IMR-90 (cell line): ENCODE results near the gene OR11L1. TPM values are rescaled to one million over a fixed set of nuclear protein-coding genes. Genes with fewer than 3 reads are reported as not detected.

Experiments used
- ATAC-seq: fragments of 200-7000 bp; cut with Tn5 transposase; 2 replicates; pipeline ENCODE4 v1.9.1; 2020; ENCODE audit warnings: low read depth, mild to moderate bottlenecking, moderate library complexity
- BruUV-seq: library from RNA; stranded (reverse); fragments of 400-500 nt; replicated peaks from 2 replicates; lab custom pipeline; 2021; lab: Mats Ljungman, UMichigan
- CTCF ChIA-PET: fragments of 300-600 bp; formaldehyde crosslinking; extraction: SDS; loops from one replicate; lab custom pipeline; 2021; ENCODE audit warnings: antibody characterized with exemption; lab: Yijun Ruan, JAX
- POLR2A ChIA-PET: fragments of 300-600 bp; sonication (Branson Sonifier 250); formaldehyde crosslinking; loops from one replicate; lab custom pipeline; 2022; ENCODE audit warnings: antibody characterized with exemption; ENCODE audit not compliant: unreplicated experiment; lab: Charles Lee
- DNase-seq: peaks from one replicate; pipeline ENCODE4 v3.0.0; 2013
- H2AFZ ChIP-seq: replicated peaks from 2 replicates; pipeline ENCODE3; 2013; ENCODE audit warnings: low read length, mild to moderate bottlenecking; ENCODE audit not compliant: poor library complexity
- H2AK5ac ChIP-seq: 2 replicates; pipeline ENCODE4 v1.6.1; 2013; ENCODE audit warnings: low read depth, low read length, inconsistent platforms
- H2AK9ac ChIP-seq: replicated peaks from 2 replicates; pipeline ENCODE3; 2013; ENCODE audit warnings: mild to moderate bottlenecking, low read depth, low read length, moderate library complexity; ENCODE audit not compliant: poor library complexity
- H2BK120ac ChIP-seq: 2 replicates; pipeline ENCODE4 v1.6.1; 2013; ENCODE audit warnings: low read depth, low read length, inconsistent platforms
- H2BK15ac ChIP-seq: 3 replicates; pipeline ENCODE4 v1.6.1; 2013; ENCODE audit warnings: low read depth, low read length, inconsistent platforms
- H2BK20ac ChIP-seq: 2 replicates; pipeline ENCODE4 v1.6.1; 2013; ENCODE audit warnings: low read depth, mild to moderate bottlenecking, inconsistent platforms, low read length, moderate library complexity
- H2BK5ac ChIP-seq: 2 replicates; pipeline ENCODE4 v1.6.1; 2013; ENCODE audit warnings: mild to moderate bottlenecking, low read depth, low read length, inconsistent platforms; ENCODE audit not compliant: poor library complexity, severe bottlenecking
- H3K14ac ChIP-seq: replicated peaks from 2 replicates; pipeline ENCODE4 v1.6.1; 2013; ENCODE audit warnings: low read depth, low read length, inconsistent platforms
- H3K18ac ChIP-seq: 2 replicates; pipeline ENCODE4 v1.6.1; 2013; ENCODE audit warnings: low read depth, low read length, control low read depth
- H3K23ac ChIP-seq: 2 replicates; pipeline ENCODE4 v1.6.1; 2013; ENCODE audit warnings: low read depth, low read length, inconsistent platforms
- H3K27ac ChIP-seq: 2 replicates; pipeline ENCODE4 v1.5.1; 2013; ENCODE audit warnings: mild to moderate bottlenecking, control low read depth, low read length; ENCODE audit not compliant: insufficient read depth
- H3K27me3 ChIP-seq: 2 replicates; pipeline ENCODE4 v1.6.1; 2013; ENCODE audit warnings: low read length; ENCODE audit not compliant: control insufficient read depth, insufficient read depth
- H3K36me3 ChIP-seq: 2 replicates; pipeline ENCODE4 v1.6.1; 2013; ENCODE audit warnings: low read length, mixed read lengths; ENCODE audit not compliant: control insufficient read depth, insufficient read depth
- H3K4ac ChIP-seq: 2 replicates; pipeline ENCODE4 v1.6.1; 2013; ENCODE audit warnings: low read depth, low read length, inconsistent platforms
- H3K4me1 ChIP-seq: 2 replicates; pipeline ENCODE4 v1.6.1; 2013; ENCODE audit warnings: low read length, mixed read lengths; ENCODE audit not compliant: control insufficient read depth, insufficient read depth
- H3K4me2 ChIP-seq: 2 replicates; pipeline ENCODE4 v1.6.1; 2013; ENCODE audit warnings: low read depth, mild to moderate bottlenecking, control low read depth, low read length, moderate library complexity
- H3K4me3 ChIP-seq: 2 replicates; pipeline ENCODE4 v1.5.1; 2013; ENCODE audit warnings: low read depth, mild to moderate bottlenecking, control low read depth, low read length, moderate library complexity; ENCODE audit not compliant: insufficient read depth
- H3K56ac ChIP-seq: 2 replicates; pipeline ENCODE4 v1.6.1; 2013; ENCODE audit warnings: low read length, inconsistent platforms; ENCODE audit not compliant: insufficient read depth; ENCODE audit errors: extremely low read depth
- H3K79me1 ChIP-seq, 2 experiments: 2 replicates each; pipeline ENCODE4 v1.6.1; 2013; ENCODE audit warnings: low read length in 2 of 2, inconsistent platforms in 1 of 2, low read depth in 1 of 2
- H3K9ac ChIP-seq: 2 replicates; pipeline ENCODE4 v1.6.1; 2013; ENCODE audit warnings: low read depth, low read length, control low read depth
- H3K9me1 ChIP-seq: 2 replicates; pipeline ENCODE4 v1.6.1; 2013; ENCODE audit warnings: low read length, inconsistent platforms; ENCODE audit not compliant: insufficient read depth
- H3K9me3 ChIP-seq: 2 replicates; pipeline ENCODE4 v1.6.1; 2013; ENCODE audit warnings: low read length; ENCODE audit not compliant: control insufficient read depth, insufficient read depth
- H4K20me1 ChIP-seq: 2 replicates; pipeline ENCODE4 v1.6.1; 2013; ENCODE audit warnings: low read length, inconsistent platforms; ENCODE audit not compliant: insufficient read depth
- H4K5ac ChIP-seq: 2 replicates; pipeline ENCODE4 v1.6.1; 2013; ENCODE audit warnings: mild to moderate bottlenecking, low read depth, low read length, control low read depth
- H4K8ac ChIP-seq, 2 experiments: 2 replicates each; pipeline ENCODE4 v1.6.1; 2013; ENCODE audit warnings: low read depth in 2 of 2, low read length in 2 of 2, control low read depth in 1 of 2, inconsistent platforms in 1 of 2
- H4K91ac ChIP-seq: 2 replicates; pipeline ENCODE4 v1.6.1; 2013; ENCODE audit warnings: low read depth, low read length, inconsistent platforms; ENCODE audit not compliant: insufficient read depth
- BHLHE40 ChIP-seq: fragments of 150-350 bp; IDR thresholded peaks from 2 replicates; pipeline ENCODE4 v1.6.1; 2016; ENCODE audit warnings: mild to moderate bottlenecking, low read depth, low read length
- CEBPB ChIP-seq: IDR thresholded peaks from 2 replicates; pipeline ENCODE4 v1.6.1; 2012; ENCODE audit warnings: low read depth, low read length, improper control_type of control experiment
- CTCF ChIP-seq: conservative IDR thresholded peaks from 2 replicates; pipeline ENCODE4 v1.5.1; 2012; ENCODE audit warnings: mild to moderate bottlenecking, low read depth, low read length, improper control_type of control experiment
- ELK1 ChIP-seq: fragments of 150-350 bp; IDR thresholded peaks from 2 replicates; pipeline ENCODE4 v1.6.1; 2016; ENCODE audit warnings: low read depth, mild to moderate bottlenecking, low read length, moderate library complexity, borderline replicate concordance
- FOS ChIP-seq: fragments of 150-350 bp; IDR thresholded peaks from 2 replicates; pipeline ENCODE4 v1.6.1; 2016; ENCODE audit warnings: low read depth, low read length
- MAFK ChIP-seq: IDR thresholded peaks from 2 replicates; pipeline ENCODE4 v1.6.1; 2012; ENCODE audit warnings: low read depth, low read length, improper control_type of control experiment
- MXI1 ChIP-seq: IDR thresholded peaks from 2 replicates; pipeline ENCODE4 v1.6.1; 2012; ENCODE audit warnings: low read depth, mild to moderate bottlenecking, low read length, moderate library complexity, borderline replicate concordance
- NFE2L2 ChIP-seq: fragments of 150-350 bp; IDR thresholded peaks from 2 replicates; pipeline ENCODE4 v1.6.1; 2016; ENCODE audit warnings: low read depth, mild to moderate bottlenecking, low read length
- POLR2A ChIP-seq: IDR thresholded peaks from 2 replicates; pipeline ENCODE4 v1.6.1; 2012; ENCODE audit warnings: mild to moderate bottlenecking, low read depth, low read length
- RAD21 ChIP-seq: IDR thresholded peaks from 2 replicates; pipeline ENCODE4 v1.6.1; 2012; ENCODE audit warnings: low read length, improper control_type of control experiment
- RCOR1 ChIP-seq: IDR thresholded peaks from 2 replicates; pipeline ENCODE4 v1.6.1; 2012; ENCODE audit warnings: mild to moderate bottlenecking, low read length, improper control_type of control experiment; ENCODE audit not compliant: insufficient replicate concordance
- RFX5 ChIP-seq: IDR thresholded peaks from 2 replicates; pipeline ENCODE4 v1.8.0; 2012; ENCODE audit warnings: low read depth, mild to moderate bottlenecking, low read length, moderate library complexity
- SMC3 ChIP-seq: fragments of 150-350 bp; IDR thresholded peaks from 2 replicates; pipeline ENCODE4 v1.6.1; 2016; ENCODE audit warnings: low read depth, mild to moderate bottlenecking, antibody characterized with exemption, low read length, moderate library complexity
- WGBS, 2 experiments: methylation state at CpG; one replicate each; pipeline versions ENCODE4 v1.1.5 to v1.1.7; 2013; ENCODE audit warnings: missing lambda C conversion rate in 2 of 2; ENCODE audit not compliant: insufficient read length in 1 of 2; ENCODE audit errors: extremely low coverage in 2 of 2; 5-methylcytosine and 5-hydroxymethylcytosine counted together
- dilution Hi-C: fragments of 300-500 bp; cut with HindIII; formaldehyde crosslinking; loops from one replicate; pipeline ENCODE4 v1.14.3; 2018; ENCODE audit warnings: low sequenced_read_pairs; ENCODE audit not compliant: unreplicated experiment
- in situ Hi-C: fragments of 300-500 bp; cut with MboI; formaldehyde crosslinking; loops from 3 replicates; pipeline ENCODE4 v1.14.3; 2019; ENCODE audit warnings: low sequenced_read_pairs, inconsistent platforms, mixed read lengths
- intact Hi-C: fragments of 100-400 bp; cut with micrococcal nuclease; formaldehyde crosslinking; loops from 2 replicates; pipeline ENCODE4 v1.10.0; 2022
- polyA plus RNA-seq, 3 experiments: library from polyadenylated mRNA; depleted of rRNA; stranded (reverse); fragments of >200 nt; gene quantifications; 2 replicates each; pipeline ENCODE4 v1.2.3, GENCODE V29; 2012; ENCODE audit warnings: low replicate concordance in 1 of 3
- total RNA-seq: library from RNA; depleted of rRNA; stranded (reverse); fragments of >200 nt; gene quantifications from 2 replicates; pipeline ENCODE4 v1.2.3, GENCODE V29; 2012

The OR11L1 gene
- total and polyA plus RNA-seq, 2 of the 4 experiments (the other 2 are of a cell fraction) = not detected

- in situ Hi-C loops = no loop called here
- BruUV-seq = no TSS peak
Observed at GRCh38 chr1:247824023-247824422, 17.7 kb downstream of the OR11L1 start, which contains the start of gene OR14A16. OR14A16 (minus strand) TSS chr1:247824119; CDS start chr1:247815729, 8,390 bp downstream.

More at GRCh38 chr1:247824023-247824422, 17.7 kb downstream of the OR11L1 start, which contains the start of gene OR14A16:
- ChIA-PET POLR2A (no interaction called here), CTCF (interaction anchor here (1.2 kb wide), 1 partner anchor 17 kb away, joined by 3 read pairs; no protein-coding TSS in a partner anchor)
- no peak within 1 kb of the TSS for H4K91ac ChIP-seq
- intact Hi-C loops (no loop called here), dilution Hi-C loops (no loop called here)
- H4K20me1 ChIP-seq = no peaks in the 10 kb centered on the region
- WGBS, 2 experiments = 40% methylated on average over 1 of the region's 6 CpGs; no CpG with 5 or more reads in 1 of the 2 experiments
- H3K27me3 ChIP-seq = no peaks in the 10 kb centered on the region
- no peak for TF ChIP-seq MXI1
- no peak for TF ChIP-seq FOS
- no peak for TF ChIP-seq CTCF
- TF ChIP-seq BHLHE40 = no peak
- TF ChIP-seq NFE2L2 = no peak
- no peak for TF ChIP-seq RAD21
- TF ChIP-seq POLR2A = no peak
- no peak for TF ChIP-seq ELK1
- no peak for TF ChIP-seq RCOR1
- TF ChIP-seq MAFK = no peak
- no peak for TF ChIP-seq RFX5
- TF ChIP-seq CEBPB = no peak
- no peak for TF ChIP-seq SMC3
- no peak within 1 kb of the TSS for H3K18ac ChIP-seq
- H3K9me1 ChIP-seq = no peaks in the 10 kb centered on the region
- no peak within 1 kb of the TSS for H3K4ac ChIP-seq
- H3K9ac ChIP-seq = no peak within 1 kb of the TSS
- H3K27ac ChIP-seq = no peak within 1 kb of the TSS
- no peak within 1 kb of the TSS for H2AK9ac ChIP-seq
- H2BK20ac ChIP-seq = no peak within 1 kb of the TSS
- H3K4me1 ChIP-seq = no peaks in the 10 kb centered on the region
- no peak within 1 kb of the TSS for H2AFZ ChIP-seq
- no peak within 1 kb of the TSS for H4K8ac ChIP-seq
- DNase-seq = no peak
- no peak for ATAC-seq
- no peak within 1 kb of the TSS for H2BK5ac ChIP-seq
- H3K56ac ChIP-seq = no peak within 1 kb of the TSS
- no peak within 1 kb of the TSS for H3K23ac ChIP-seq
- H3K14ac ChIP-seq = no peak within 1 kb of the TSS
- H3K4me2 ChIP-seq = no peak within 1 kb of the TSS
- no peak within 1 kb of the TSS for H4K5ac ChIP-seq
- no peak within 1 kb of the TSS for H2BK120ac ChIP-seq
- no peak within 1 kb of the TSS for H2AK5ac ChIP-seq
- no peaks in the 10 kb centered on the region for H3K79me1 ChIP-seq
- peaks cover 5% of the 10 kb centered on the region for H3K9me3 ChIP-seq
- no peak within 1 kb of the TSS for H3K4me3 ChIP-seq
- H2BK15ac ChIP-seq = no peak within 1 kb of the TSS
- H3K36me3 ChIP-seq = no peaks in the 10 kb centered on the region
